ENCODE measurements around the gene PTBP1. TPM values are rescaled to one million over a fixed set of nuclear protein-coding genes. Genes with fewer than 3 reads are reported as not detected.

The PTBP1 gene
- total and polyA plus RNA-seq, 2 donors (not counting 1 experiment from before 2014, with no cell fraction given): 74.6 to 83.1 TPM

DNA sequence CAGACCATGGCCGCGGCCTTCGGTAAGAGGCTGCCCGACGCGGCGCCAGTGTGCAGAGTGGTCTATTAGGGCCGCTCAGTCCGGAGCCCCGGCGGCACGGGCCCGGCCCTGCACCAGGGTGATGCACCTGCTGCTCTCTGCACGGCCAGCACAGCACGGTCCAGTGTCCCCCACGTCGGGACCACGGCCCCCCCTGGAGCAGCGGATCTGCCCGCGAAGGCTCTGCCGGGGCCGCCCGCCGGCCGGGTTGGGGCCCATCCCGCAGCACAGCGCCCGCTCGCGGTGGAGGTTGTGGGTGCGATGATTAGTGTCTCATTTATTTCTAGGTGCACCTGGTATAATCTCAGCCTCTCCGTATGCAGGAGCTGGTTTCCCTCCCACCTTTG lies 7.9 kb downstream of the PTBP1 start:
- H2AFZ ChIP-seq (ENCODE audit: low read length): no peak overlapping the region
- peaks cover 6% of the 10 kb centered on the region for H4K20me1 ChIP-seq (ENCODE audit: control insufficient read depth, extremely low read depth, insufficient read depth, low read length)
- TF ChIP-seq EZH2 (IDR thresholded peaks at IDR 0.05; ENCODE audit: low read length, missing control alignments): no peak
- TF ChIP-seq, protein P1, sequence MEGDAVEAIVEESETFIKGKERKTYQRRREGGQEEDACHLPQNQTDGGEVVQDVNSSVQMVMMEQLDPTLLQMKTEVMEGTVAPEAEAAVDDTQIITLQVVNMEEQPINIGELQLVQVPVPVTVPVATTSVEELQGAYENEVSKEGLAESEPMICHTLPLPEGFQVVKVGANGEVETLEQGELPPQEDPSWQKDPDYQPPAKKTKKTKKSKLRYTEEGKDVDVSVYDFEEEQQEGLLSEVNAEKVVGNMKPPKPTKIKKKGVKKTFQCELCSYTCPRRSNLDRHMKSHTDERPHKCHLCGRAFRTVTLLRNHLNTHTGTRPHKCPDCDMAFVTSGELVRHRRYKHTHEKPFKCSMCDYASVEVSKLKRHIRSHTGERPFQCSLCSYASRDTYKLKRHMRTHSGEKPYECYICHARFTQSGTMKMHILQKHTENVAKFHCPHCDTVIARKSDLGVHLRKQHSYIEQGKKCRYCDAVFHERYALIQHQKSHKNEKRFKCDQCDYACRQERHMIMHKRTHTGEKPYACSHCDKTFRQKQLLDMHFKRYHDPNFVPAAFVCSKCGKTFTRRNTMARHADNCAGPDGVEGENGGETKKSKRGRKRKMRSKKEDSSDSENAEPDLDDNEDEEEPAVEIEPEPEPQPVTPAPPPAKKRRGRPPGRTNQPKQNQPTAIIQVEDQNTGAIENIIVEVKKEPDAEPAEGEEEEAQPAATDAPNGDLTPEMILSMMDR (conservative IDR thresholded peaks at IDR 0.05 in 1 of 2, IDR thresholded peaks at IDR 0.05 in 1 of 2; ENCODE audit: low read depth in 1 of 2, low read length in 2 of 2): no peak

DNA sequence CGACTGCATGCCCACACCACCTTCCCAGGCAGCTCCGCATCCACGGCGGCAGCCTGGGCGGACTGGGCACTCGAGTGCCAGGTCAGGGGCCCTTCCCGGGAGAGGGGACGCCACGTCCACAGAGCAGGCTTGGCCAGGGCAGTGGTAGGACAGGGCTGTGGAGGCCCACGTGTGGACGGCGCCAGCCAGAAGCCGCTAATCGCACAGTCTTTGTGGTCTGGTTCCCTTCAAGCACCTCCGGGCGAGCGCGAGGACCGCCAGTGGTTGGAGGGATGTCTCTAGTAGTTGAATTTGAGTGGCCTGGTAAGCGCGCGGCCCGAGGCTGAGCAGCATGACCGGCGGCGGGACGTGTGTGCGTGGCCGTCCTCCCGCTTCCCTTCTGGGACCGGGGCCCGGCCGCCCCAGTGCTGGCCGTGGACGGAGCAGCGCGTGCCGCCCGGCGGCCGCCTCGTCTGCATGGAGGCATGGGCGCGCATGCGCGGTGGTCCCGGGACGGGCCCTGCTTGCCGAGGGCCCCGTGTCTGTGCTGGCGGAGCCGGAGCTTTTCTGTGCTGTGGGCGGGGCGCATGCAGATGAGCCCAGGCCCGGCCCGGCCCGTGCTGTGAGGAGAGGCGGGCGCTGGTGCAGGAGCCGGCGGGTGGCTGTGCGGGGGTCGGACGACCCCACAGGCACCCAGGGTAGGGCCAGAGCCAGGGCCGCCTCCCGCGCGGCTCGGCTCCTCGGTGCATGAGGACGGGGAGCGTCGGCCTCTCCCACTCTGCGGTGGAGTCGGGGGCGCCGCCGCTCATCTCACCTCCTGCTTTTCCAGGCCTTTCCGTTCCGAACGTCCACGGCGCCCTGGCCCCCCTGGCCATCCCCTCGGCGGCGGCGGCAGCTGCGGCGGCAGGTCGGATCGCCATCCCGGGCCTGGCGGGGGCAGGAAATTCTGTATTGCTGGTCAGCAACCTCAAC lies 8.6 kb downstream of the PTBP1 start:
- no peak overlapping the region for H3K4me2 ChIP-seq (ENCODE audit: extremely low read depth, insufficient read depth, low read length)
- H3K4me1 ChIP-seq (ENCODE audit: control insufficient read depth, extremely low read depth, insufficient read depth, low read length): peaks cover 14% of the 10 kb centered on the region
- H4K20me1 ChIP-seq (ENCODE audit: control insufficient read depth, extremely low read depth, insufficient read depth, low read length): peaks cover 5% of the 10 kb centered on the region
- H3K36me3 ChIP-seq (ENCODE audit: control insufficient read depth, insufficient read depth, low read length): peaks cover 59% of the 10 kb centered on the region
- TF ChIP-seq EZH2 (IDR thresholded peaks at IDR 0.05; ENCODE audit: low read length, missing control alignments): no peak
- TF ChIP-seq, protein P1 (conservative IDR thresholded peaks at IDR 0.05 in 1 of 2, IDR thresholded peaks at IDR 0.05 in 1 of 2; ENCODE audit: low read depth in 1 of 2, low read length in 2 of 2): no peak
- no peak overlapping the region for H3K27ac ChIP-seq (ENCODE audit: insufficient read depth, low read length)
- H3K9me3 ChIP-seq (ENCODE audit: control insufficient read depth, insufficient read depth, low read depth, low read length): no peaks in the 10 kb centered on the region
- H3K9ac ChIP-seq (ENCODE audit: insufficient read depth, low read length): no peak overlapping the region
- H3K79me2 ChIP-seq (ENCODE audit: control insufficient read depth, insufficient read depth, low read length): peaks cover 86% of the 10 kb centered on the region
- H3K27me3 ChIP-seq (ENCODE audit: control insufficient read depth, insufficient read depth, low read length): no peaks in the 10 kb centered on the region
- DNase-seq (ENCODE audit: low read depth in 2 of 2): no peak
- H2AFZ ChIP-seq (ENCODE audit: low read length): no peak overlapping the region
- H3K4me3 ChIP-seq (replicated peaks in 1 of 4; ENCODE audit: control extremely low read depth in 1 of 4, insufficient read depth in 1 of 4, low read depth in 3 of 4, low read length in 4 of 4): no peak overlapping the region

More for the DNA sequence above, 7.9 kb downstream of the PTBP1 start:
- H3K4me1 ChIP-seq (ENCODE audit: control insufficient read depth, extremely low read depth, insufficient read depth, low read length): peaks cover 21% of the 10 kb centered on the region
- H3K27ac ChIP-seq (ENCODE audit: insufficient read depth, low read length): no peak overlapping the region
- no peak overlapping the region for H3K4me2 ChIP-seq (ENCODE audit: extremely low read depth, insufficient read depth, low read length)
- DNase-seq (ENCODE audit: low read depth in 2 of 2): no peak
- H3K9ac ChIP-seq (ENCODE audit: insufficient read depth, low read length): no peak overlapping the region
- H3K9me3 ChIP-seq (ENCODE audit: control insufficient read depth, insufficient read depth, low read depth, low read length): no peaks in the 10 kb centered on the region
- peaks cover 91% of the 10 kb centered on the region for H3K79me2 ChIP-seq (ENCODE audit: control insufficient read depth, insufficient read depth, low read length)
- H3K4me3 ChIP-seq (replicated peaks in 1 of 4; ENCODE audit: control extremely low read depth in 1 of 4, insufficient read depth in 1 of 4, low read depth in 3 of 4, low read length in 4 of 4): no peak overlapping the region
- H3K36me3 ChIP-seq (ENCODE audit: control insufficient read depth, insufficient read depth, low read length): peaks cover 56% of the 10 kb centered on the region
- no peaks in the 10 kb centered on the region for H3K27me3 ChIP-seq (ENCODE audit: control insufficient read depth, insufficient read depth, low read length)

DNA sequence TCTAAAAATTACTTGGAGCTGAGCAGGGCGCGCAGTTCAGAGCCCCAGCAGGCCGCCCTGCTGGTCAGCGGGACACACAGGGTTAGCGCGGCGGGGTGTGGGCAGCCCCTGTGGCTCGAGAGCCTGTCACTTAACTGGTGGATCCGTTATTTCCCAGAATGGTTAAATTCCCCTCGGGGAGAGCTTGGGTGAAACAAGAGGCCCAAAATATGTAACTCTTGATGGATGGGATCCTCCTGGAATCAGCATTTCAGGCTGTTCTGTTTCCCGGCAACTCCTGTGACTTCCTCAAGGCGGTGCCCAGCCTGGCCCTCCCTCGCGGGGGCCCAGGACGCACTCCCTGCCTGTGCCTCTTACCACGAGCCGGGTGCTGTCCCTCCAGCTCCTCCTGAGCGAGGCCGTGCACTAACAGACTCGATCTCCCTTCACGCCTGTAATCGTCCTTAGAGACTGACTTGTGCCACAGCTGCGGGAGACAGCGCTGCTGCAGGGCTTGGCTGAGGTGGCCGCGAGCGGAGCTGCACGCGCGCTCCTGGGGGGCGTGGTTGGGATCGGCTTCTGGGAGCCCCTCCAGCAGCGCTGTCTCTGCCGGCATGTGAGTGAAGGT lies 9.7 kb downstream of the PTBP1 start:
- no peak for DNase-seq (ENCODE audit: low read depth in 2 of 2)
- peaks cover under 1% of the 10 kb centered on the region for H4K20me1 ChIP-seq (ENCODE audit: control insufficient read depth, extremely low read depth, insufficient read depth, low read length)

More for the DNA sequence above, 9.7 kb downstream of the PTBP1 start:
- Histone ChIP-seq H2AFZ (ENCODE audit: low read length) (no peak overlapping the region), H3K9ac (ENCODE audit: insufficient read depth, low read length) (no peak overlapping the region), H3K9me3 (ENCODE audit: control insufficient read depth, insufficient read depth, low read depth, low read length) (no peaks in the 10 kb centered on the region), H3K36me3 (ENCODE audit: control insufficient read depth, insufficient read depth, low read length) (peaks cover 59% of the 10 kb centered on the region), H3K27me3 (ENCODE audit: control insufficient read depth, insufficient read depth, low read length) (no peaks in the 10 kb centered on the region), H3K4me3 (replicated peaks in 1 of 4; ENCODE audit: control extremely low read depth in 1 of 4, insufficient read depth in 1 of 4, low read depth in 3 of 4, low read length in 4 of 4) (no peak overlapping the region), H3K4me2 (ENCODE audit: extremely low read depth, insufficient read depth, low read length) (no peak overlapping the region), H3K4me1 (ENCODE audit: control insufficient read depth, extremely low read depth, insufficient read depth, low read length) (peaks cover 5% of the 10 kb centered on the region), H3K79me2 (ENCODE audit: control insufficient read depth, insufficient read depth, low read length) (peaks cover 75% of the 10 kb centered on the region), H3K27ac (ENCODE audit: insufficient read depth, low read length) (no peak overlapping the region)
- TF ChIP-seq EZH2 (IDR thresholded peaks at IDR 0.05; ENCODE audit: low read length, missing control alignments): no peak
- TF ChIP-seq, protein P1 (conservative IDR thresholded peaks at IDR 0.05 in 1 of 2, IDR thresholded peaks at IDR 0.05 in 1 of 2; ENCODE audit: low read depth in 1 of 2, low read length in 2 of 2): no peak

Data from fibroblast of lung (primary cell).